OCI-LY3 (cell line): Measurements from ENCODE around the gene CDH23.
"Not testable (repeated sequence)": the region's sequence is repeated elsewhere in the genome, so short reads cannot be mapped to it uniquely, and the experiment has no call there.

Experiments
- H2AFZ ChIP-seq: fragments of 200-600, 300-600 bp; shearing (Covaris generic); 2 replicates; pipeline ENCODE4 v1.6.0; 2014; ENCODE audit warnings: antibody characterized with exemption, low read depth, low read length
- H3K27ac ChIP-seq: fragments of 200-600, 300-600 bp; sonication (generic); 2 replicates; pipeline ENCODE4 v1.5.1; 2014; ENCODE audit warnings: mild to moderate bottlenecking, low read length, moderate library complexity, mixed read lengths
- H3K27me3 ChIP-seq: fragments of 200-600, 300-600 bp; sonication (generic); 2 replicates; pipeline ENCODE4 v1.6.1; 2014; ENCODE audit warnings: low read depth, low read length, mixed read lengths
- H3K36me3 ChIP-seq: fragments of 200-600, 300-600 bp; sonication (generic); replicated peaks from 2 replicates; pipeline ENCODE3; 2014; ENCODE audit warnings: low read depth, low read length, mixed read lengths
- H3K4me1 ChIP-seq: fragments of 300-600, 200-600 bp; sonication (generic); 2 replicates; pipeline ENCODE4 v1.6.1; 2014; ENCODE audit warnings: low read length, mixed read lengths
- H3K4me2 ChIP-seq: fragments of 200-600, 300-600 bp; sonication (generic); 2 replicates; pipeline ENCODE4 v1.6.1; 2014; ENCODE audit warnings: low read length, mixed read lengths
- H3K4me3 ChIP-seq: fragments of 300-600, 200-600 bp; sonication (generic); 2 replicates; pipeline ENCODE4 v1.5.1; 2014; ENCODE audit warnings: antibody characterized with exemption, mild to moderate bottlenecking, low read length, moderate library complexity
- H3K79me2 ChIP-seq: fragments of 300-600, 200-600 bp; shearing (Covaris generic); 2 replicates; pipeline ENCODE4 v1.6.1; 2014; ENCODE audit warnings: mild to moderate bottlenecking, low read length, mixed read lengths
- H3K9ac ChIP-seq: fragments of 300-600, 200-600 bp; shearing (Covaris generic); 2 replicates; pipeline ENCODE4 v1.6.0; 2014; ENCODE audit warnings: mild to moderate bottlenecking, low read length, moderate library complexity
- H3K9me3 ChIP-seq: fragments of 200-600, 300-600 bp; shearing (Covaris generic); 2 replicates; pipeline ENCODE4 v1.6.1; 2014; ENCODE audit warnings: low read length, mixed read lengths; ENCODE audit not compliant: insufficient read depth
- H4K20me1 ChIP-seq: fragments of 200-600, 300-600 bp; sonication (generic); 2 replicates; pipeline ENCODE4 v1.6.1; 2016; ENCODE audit warnings: low read length, mixed read lengths; ENCODE audit not compliant: insufficient read depth
- EZH2phosphoT487 ChIP-seq: fragments of 200-600 bp; shearing (Covaris generic); IDR thresholded peaks from 2 replicates; pipeline ENCODE4 v1.6.1; 2018; ENCODE audit warnings: antibody characterized with exemption, mixed run types, low read depth
- TF ChIP-seq, protein P1 (sequence below): fragments of 200-600, 300-600 bp; sonication (generic); IDR thresholded peaks from 2 replicates; pipeline ENCODE4 v1.5.1; 2014; ENCODE audit warnings: antibody characterized with exemption, low read length, low read depth

CDH23 gene

GRCh38 chr10:71354776-71355175 is 41.9 kb upstream of the CDH23 start:
- no peak overlapping the region for H2AFZ ChIP-seq
- H3K4me2 ChIP-seq: no peak overlapping the region
- H3K9ac ChIP-seq: no peak overlapping the region
- TF ChIP-seq EZH2phosphoT487: no peak
- TF ChIP-seq, protein P1, sequence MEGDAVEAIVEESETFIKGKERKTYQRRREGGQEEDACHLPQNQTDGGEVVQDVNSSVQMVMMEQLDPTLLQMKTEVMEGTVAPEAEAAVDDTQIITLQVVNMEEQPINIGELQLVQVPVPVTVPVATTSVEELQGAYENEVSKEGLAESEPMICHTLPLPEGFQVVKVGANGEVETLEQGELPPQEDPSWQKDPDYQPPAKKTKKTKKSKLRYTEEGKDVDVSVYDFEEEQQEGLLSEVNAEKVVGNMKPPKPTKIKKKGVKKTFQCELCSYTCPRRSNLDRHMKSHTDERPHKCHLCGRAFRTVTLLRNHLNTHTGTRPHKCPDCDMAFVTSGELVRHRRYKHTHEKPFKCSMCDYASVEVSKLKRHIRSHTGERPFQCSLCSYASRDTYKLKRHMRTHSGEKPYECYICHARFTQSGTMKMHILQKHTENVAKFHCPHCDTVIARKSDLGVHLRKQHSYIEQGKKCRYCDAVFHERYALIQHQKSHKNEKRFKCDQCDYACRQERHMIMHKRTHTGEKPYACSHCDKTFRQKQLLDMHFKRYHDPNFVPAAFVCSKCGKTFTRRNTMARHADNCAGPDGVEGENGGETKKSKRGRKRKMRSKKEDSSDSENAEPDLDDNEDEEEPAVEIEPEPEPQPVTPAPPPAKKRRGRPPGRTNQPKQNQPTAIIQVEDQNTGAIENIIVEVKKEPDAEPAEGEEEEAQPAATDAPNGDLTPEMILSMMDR: no peak
- no peak overlapping the region for H3K27ac ChIP-seq
- peaks cover 27% of the 10 kb centered on the region for H3K4me1 ChIP-seq
- no peak overlapping the region for H3K4me3 ChIP-seq
- peaks cover 3% of the 10 kb centered on the region for H3K36me3 ChIP-seq
- no peaks in the 10 kb centered on the region for H3K9me3 ChIP-seq
- H3K27me3 ChIP-seq: no peaks in the 10 kb centered on the region
- no peaks in the 10 kb centered on the region for H3K79me2 ChIP-seq
- H4K20me1 ChIP-seq: no peaks in the 10 kb centered on the region

- Histone ChIP-seq H3K27ac (no peak overlapping the region), H3K9ac (no peak overlapping the region), H3K4me3 (no peak overlapping the region), H3K4me2 (no peak overlapping the region), H3K9me3 (no peaks in the 10 kb centered on the region), H4K20me1 (no peaks in the 10 kb centered on the region), H3K79me2 (no peaks in the 10 kb centered on the region), H3K27me3 (no peaks in the 10 kb centered on the region), H3K4me1 (peaks cover 34% of the 10 kb centered on the region), H2AFZ (no peak overlapping the region), H3K36me3 (peaks cover 3% of the 10 kb centered on the region)
- TF ChIP-seq, protein P1: no peak
- TF ChIP-seq EZH2phosphoT487: no peak
These were observed 40.8 kb upstream of the CDH23 start for GRCh38 chr10:71355886-71356285.

- peaks cover 3% of the 10 kb centered on the region for H3K36me3 ChIP-seq
- no peaks in the 10 kb centered on the region for H3K9me3 ChIP-seq
- TF ChIP-seq EZH2phosphoT487: no peak
- TF ChIP-seq, protein P1: no peak
- peak overlapping the region; percentile 64 for H3K4me2 ChIP-seq
- H3K4me3 ChIP-seq: peak overlapping the region; percentile 37; the same call in 1 of the 2 replicates
- peak overlapping the region; percentile 84 for H3K27ac ChIP-seq
- H3K27me3 ChIP-seq: no peaks in the 10 kb centered on the region
- peaks cover 34% of the 10 kb centered on the region for H3K4me1 ChIP-seq
- no peak overlapping the region for H2AFZ ChIP-seq
- H3K79me2 ChIP-seq: no peaks in the 10 kb centered on the region
- H3K9ac ChIP-seq: peak overlapping the region; percentile 44; the same call in 1 of the 2 replicates
- H4K20me1 ChIP-seq: no peaks in the 10 kb centered on the region
These were observed 38.9 kb upstream of the CDH23 start for GRCh38 chr10:71357792-71358265.

GRCh38 chr10:71358277-71358676 is 38.4 kb upstream of the CDH23 start:
- H3K27me3 ChIP-seq: no peaks in the 10 kb centered on the region
- H4K20me1 ChIP-seq: no peaks in the 10 kb centered on the region
- H3K4me1 ChIP-seq: peaks cover 34% of the 10 kb centered on the region
- peak overlapping the region; percentile 64; the same call in 1 of the 2 replicates for H3K4me2 ChIP-seq
- no peaks in the 10 kb centered on the region for H3K79me2 ChIP-seq
- no peak overlapping the region for H3K4me3 ChIP-seq
- no peak for TF ChIP-seq EZH2phosphoT487
- TF ChIP-seq, protein P1: no peak
- peak overlapping the region; percentile 44; the same call in 1 of the 2 replicates for H3K9ac ChIP-seq
- H3K9me3 ChIP-seq: no peaks in the 10 kb centered on the region
- H2AFZ ChIP-seq: no peak overlapping the region
- H3K27ac ChIP-seq: peak overlapping the region; percentile 84
- H3K36me3 ChIP-seq: peaks cover 3% of the 10 kb centered on the region

DNA sequence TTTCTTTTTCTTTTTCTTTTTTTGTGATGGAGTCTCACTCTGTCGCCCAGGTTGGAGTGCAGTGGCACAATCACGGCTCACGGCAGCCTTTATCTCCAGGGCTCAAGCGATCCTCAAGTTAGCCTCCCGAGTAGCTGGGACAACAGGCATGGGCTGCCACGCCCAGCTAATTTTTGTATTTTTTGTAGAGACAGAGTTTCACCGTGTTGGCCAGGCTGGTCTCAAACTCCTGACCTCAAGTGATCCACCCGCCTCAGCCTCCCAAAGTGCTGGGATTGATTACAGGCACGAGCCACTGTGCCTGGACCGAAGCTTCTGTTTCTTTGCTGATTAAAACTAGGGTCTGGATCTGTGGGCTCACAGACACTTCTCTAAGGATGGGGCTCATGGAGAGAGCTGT is 37.8 kb upstream of the CDH23 start:
- not testable (repeated sequence) for H4K20me1 ChIP-seq, H3K4me3 ChIP-seq, H3K27me3 ChIP-seq, H3K9me3 ChIP-seq, H3K36me3 ChIP-seq, H3K79me2 ChIP-seq, H2AFZ ChIP-seq
- H3K27ac ChIP-seq: peak overlapping the region; percentile 84
- H3K9ac ChIP-seq: peak overlapping the region; percentile 47; the same call in 1 of the 2 replicates
- peak overlapping the region; percentile 65 for H3K4me2 ChIP-seq
- peaks cover 34% of the 10 kb centered on the region for H3K4me1 ChIP-seq
